WI38 (cell line): Measurements from ENCODE around the gene RABGEF1.
"Not testable (repeated sequence)": the region's sequence is repeated elsewhere in the genome, so short reads cannot be mapped to it uniquely, and the experiment has no call there.

ENCODE experiments used
- H3K4me3 ChIP-seq: 2 replicates; pipeline ENCODE4 v1.5.1; 2011; ENCODE audit warnings: low read depth, mild to moderate bottlenecking, control low read depth, low read length
- TF ChIP-seq, protein P1 (sequence below): IDR thresholded peaks from 2 replicates; pipeline ENCODE4 v1.5.1; 2012; ENCODE audit warnings: low read depth, mild to moderate bottlenecking, control low read depth, low read length

Gene RABGEF1

DNA sequence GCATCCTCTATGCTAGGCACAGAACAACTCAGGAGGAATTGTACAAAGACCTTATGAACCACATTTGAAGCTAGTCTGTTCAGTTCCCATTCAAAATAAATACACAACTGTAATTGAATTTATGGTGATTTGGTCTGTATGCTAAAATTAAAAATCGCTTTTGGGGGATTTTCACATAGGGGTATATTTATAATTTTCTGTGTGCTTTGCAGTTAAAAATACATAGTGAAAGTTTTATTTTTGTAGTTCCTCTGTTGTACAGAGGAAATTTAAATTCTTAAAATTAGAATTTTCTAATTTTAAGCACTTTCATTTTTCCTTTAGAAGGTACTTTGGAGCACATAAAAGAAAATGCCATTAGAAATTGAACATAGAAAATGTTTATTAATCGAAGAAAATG lies 6.9 kb downstream of the RABGEF1 start:
- H3K4me3 ChIP-seq, result no peak overlapping the region
- TF ChIP-seq, protein P1, sequence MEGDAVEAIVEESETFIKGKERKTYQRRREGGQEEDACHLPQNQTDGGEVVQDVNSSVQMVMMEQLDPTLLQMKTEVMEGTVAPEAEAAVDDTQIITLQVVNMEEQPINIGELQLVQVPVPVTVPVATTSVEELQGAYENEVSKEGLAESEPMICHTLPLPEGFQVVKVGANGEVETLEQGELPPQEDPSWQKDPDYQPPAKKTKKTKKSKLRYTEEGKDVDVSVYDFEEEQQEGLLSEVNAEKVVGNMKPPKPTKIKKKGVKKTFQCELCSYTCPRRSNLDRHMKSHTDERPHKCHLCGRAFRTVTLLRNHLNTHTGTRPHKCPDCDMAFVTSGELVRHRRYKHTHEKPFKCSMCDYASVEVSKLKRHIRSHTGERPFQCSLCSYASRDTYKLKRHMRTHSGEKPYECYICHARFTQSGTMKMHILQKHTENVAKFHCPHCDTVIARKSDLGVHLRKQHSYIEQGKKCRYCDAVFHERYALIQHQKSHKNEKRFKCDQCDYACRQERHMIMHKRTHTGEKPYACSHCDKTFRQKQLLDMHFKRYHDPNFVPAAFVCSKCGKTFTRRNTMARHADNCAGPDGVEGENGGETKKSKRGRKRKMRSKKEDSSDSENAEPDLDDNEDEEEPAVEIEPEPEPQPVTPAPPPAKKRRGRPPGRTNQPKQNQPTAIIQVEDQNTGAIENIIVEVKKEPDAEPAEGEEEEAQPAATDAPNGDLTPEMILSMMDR, result no peak

DNA sequence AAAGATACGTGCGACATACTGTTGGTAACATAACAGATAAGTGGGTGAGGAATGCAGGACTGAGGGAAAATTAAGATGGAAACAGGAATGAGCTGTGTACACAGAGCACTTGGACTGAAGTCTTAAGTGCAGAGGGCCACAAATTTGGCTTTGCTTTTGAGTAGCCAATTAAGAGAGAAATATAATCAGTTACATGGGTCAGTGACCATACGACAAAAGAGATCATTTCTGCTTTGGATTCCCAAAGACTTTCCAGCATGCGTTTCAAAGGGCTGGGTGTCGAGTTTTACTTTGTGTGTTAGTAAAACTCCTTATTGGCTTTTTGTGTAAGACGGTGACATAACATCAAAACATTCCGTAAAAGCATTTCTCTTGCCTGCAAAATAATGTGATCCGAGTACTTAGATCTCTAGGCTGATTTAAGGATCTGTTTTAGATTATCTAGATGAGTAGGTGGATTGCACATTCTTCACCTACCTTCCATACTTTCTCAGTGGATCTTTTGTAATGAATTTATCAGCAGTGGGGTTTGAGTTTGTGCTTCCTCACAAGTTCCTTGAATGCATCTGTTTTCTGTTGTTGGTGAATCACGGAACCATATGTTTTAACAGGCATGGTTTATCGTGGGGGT lies 7.5 kb downstream of the RABGEF1 start:
- no peak overlapping the region for H3K4me3 ChIP-seq
- TF ChIP-seq, protein P1, result no peak

DNA sequence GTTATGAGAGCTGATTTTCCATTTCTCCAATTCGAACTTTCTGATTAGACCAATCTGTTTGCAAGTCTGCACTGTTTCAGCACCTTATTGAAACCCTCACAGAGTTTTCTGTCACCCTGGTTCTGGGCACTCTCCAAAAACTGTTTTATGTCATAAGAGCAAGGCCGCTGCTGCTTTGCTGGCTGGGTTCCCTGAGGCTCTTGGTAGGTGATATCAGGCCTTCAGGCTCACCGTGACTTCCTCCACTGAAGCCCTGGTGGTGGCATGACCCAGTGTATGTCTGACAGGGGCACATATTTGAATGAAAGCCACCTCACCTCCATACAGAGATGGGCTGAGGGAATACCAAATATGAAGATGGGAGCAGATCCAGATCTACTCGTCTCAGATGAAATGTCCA lies 8.3 kb downstream of the RABGEF1 start:
- H3K4me3 ChIP-seq, result no peak overlapping the region
- TF ChIP-seq, protein P1, result no peak

DNA sequence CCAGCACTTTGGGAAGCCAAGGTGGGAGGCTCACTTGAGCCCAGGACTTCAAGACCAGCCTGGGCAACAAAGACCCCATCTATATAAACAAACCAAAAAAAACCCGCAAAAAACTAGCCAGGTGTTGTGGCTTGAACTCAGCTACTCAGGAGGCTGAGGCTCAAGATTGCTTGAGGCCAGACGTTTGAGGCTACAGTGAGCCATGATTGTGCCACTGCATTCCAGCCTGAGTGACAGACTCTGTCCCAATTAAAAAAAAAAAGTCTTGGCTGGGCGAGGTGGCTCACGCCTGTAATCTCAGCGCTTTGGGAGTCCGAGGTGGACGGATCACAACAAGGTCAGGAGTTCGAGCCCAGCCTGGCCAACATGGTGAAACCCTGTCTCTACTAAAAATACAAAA lies 11.4 kb downstream of the RABGEF1 start:
- TF ChIP-seq, protein P1, result no peak
- H3K4me3 ChIP-seq, result no peak overlapping the region

DNA sequence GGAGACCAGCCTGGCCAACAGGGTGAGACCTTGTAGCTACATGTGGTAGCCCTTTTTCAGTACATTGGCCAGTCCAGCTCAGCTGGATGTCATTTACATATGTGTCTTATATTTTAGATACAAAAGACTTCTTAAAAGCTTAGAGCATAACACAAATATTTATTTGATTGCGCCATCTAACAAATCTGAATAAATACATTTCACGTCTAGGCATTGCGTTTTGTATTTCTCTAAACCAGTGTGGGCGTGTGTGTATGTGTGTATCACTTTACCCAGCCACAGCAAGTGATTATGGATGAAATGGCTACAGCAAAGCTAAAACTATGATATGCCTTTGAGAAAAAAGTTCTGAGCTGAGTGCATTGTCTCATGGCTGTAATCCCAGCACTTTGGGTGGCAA lies 14.0 kb downstream of the RABGEF1 start:
- TF ChIP-seq, protein P1, result no peak
- no peak overlapping the region for H3K4me3 ChIP-seq

DNA sequence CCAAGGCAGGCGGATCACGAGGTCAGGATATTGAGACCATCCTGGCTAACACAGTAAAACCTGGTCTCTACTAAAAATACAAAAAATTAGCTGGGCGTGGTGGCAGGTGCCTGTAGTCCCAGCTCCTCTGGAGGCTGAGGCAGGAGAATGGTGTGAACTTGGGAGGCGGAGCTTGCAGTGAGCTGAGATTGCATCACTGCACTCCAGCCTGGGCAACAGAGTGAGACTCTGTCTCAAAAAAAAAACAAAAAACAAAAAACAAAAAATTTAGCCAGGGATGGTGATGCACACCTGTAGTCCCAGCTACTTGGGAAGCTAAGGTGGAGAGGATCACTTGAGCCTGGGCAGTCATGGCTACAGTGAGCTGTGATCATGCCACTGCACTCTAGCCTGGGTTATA lies 14.5 kb downstream of the RABGEF1 start:
- not testable (repeated sequence) for H3K4me3 ChIP-seq

DNA sequence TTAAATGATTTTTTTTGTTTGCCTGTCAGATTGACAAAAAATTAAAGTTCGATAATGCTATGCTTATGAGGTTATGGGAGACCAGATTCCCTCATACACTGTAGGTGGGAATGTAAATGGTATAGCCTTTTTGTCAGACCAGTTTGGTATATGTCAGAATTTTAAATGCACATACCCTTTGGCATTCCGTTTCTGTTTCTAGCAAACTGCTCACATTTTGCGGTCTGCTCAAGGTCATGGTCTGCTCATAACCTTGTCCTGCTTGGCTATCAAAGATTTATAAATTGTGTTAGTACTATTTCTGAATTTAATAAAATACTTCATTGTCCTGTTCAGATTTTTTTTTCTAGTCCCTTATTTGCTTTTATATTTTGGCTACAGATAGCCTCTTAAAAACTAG lies 15.7 kb downstream of the RABGEF1 start:
- H3K4me3 ChIP-seq, result not testable (repeated sequence)

DNA sequence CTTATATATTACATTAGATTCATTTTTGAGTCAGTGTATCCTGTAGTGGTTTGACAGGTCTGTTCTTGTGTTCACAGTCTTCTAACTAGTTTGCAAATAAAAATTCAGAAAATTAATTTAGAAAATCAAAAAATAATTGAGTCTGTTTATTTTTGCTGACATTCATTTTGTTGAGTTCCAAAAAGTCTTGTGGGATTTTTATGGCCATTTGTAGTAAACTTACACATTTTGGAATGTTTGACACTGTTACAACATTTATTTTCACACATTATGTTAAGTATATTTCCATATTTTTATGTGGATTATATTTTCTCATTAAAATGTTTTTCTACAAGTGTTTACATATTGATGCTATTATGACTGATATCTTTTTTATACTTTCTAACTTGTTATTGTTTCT lies 16.4 kb downstream of the RABGEF1 start:
- TF ChIP-seq, protein P1, result no peak
- no peak overlapping the region for H3K4me3 ChIP-seq
